RWPE2 (cell line): ENCODE data around the gene EFCAB8.

Experiments
- ATAC-seq: fragments of 200-7000 bp; cut with Tn5 transposase; 3 replicates; pipeline ENCODE4 v1.9.1; 2021; ENCODE audit warnings: low read depth
- DNase-seq: peaks from one replicate; pipeline ENCODE4 v3.0.0-alpha.2; 2020; ENCODE audit warnings: low spot score
- H3K27ac ChIP-seq: fragments of 450-650 bp; 2 replicates; pipeline ENCODE4 v1.5.1; 2017; ENCODE audit warnings: mild to moderate bottlenecking; ENCODE audit not compliant: poor library complexity, severe bottlenecking
- H3K27me3 ChIP-seq: fragments of 250-450 bp; sonication (Bioruptor Pico); 2 replicates; pipeline ENCODE4 v1.5.1; 2021; ENCODE audit warnings: mild to moderate bottlenecking, moderate library complexity; ENCODE audit not compliant: insufficient read depth, poor library complexity, severe bottlenecking
- H3K36me3 ChIP-seq: fragments of 250-450 bp; sonication (Bioruptor Pico); 2 replicates; pipeline ENCODE4 v1.5.1; 2020; ENCODE audit warnings: low read depth, mild to moderate bottlenecking, moderate library complexity
- H3K4me1 ChIP-seq: fragments of 250-450 bp; sonication (Bioruptor Pico); 2 replicates; pipeline ENCODE4 v1.5.1; 2021; ENCODE audit warnings: mild to moderate bottlenecking, moderate library complexity; ENCODE audit not compliant: insufficient read depth, poor library complexity, severe bottlenecking
- H3K4me3 ChIP-seq: fragments of 250-450 bp; sonication (Bioruptor Pico); 2 replicates; pipeline ENCODE4 v1.5.1; 2021; ENCODE audit warnings: mild to moderate bottlenecking, moderate library complexity; ENCODE audit not compliant: severe bottlenecking
- H3K9me3 ChIP-seq: fragments of 250-450 bp; sonication (Bioruptor Pico); 2 replicates; pipeline ENCODE4 v1.5.1; 2021; ENCODE audit warnings: mild to moderate bottlenecking, moderate library complexity; ENCODE audit not compliant: severe bottlenecking
- CTCF ChIP-seq: fragments of 450-650 bp; IDR thresholded peaks from one replicate; pipeline ENCODE4 v1.5.1; 2017; ENCODE audit warnings: mild to moderate bottlenecking, moderate library complexity; ENCODE audit not compliant: poor library complexity, severe bottlenecking

EFCAB8 gene

GRCh38 chr20:32891926-32892660 is 33.4 kb downstream of the EFCAB8 start:
- peak; percentile 63 for DNase-seq
- no peak for ATAC-seq
- Histone ChIP-seq H3K4me1 (no peaks in the 10 kb centered on the region), H3K9me3 (no peaks in the 10 kb centered on the region), H3K27me3 (no peaks in the 10 kb centered on the region), H3K36me3 (no peaks in the 10 kb centered on the region), H3K27ac (no peak overlapping the region), H3K4me3 (no peak overlapping the region)
- no peak for TF ChIP-seq CTCF

GRCh38 chr20:32893263-32894025 is 34.7 kb downstream of the EFCAB8 start:
- Histone ChIP-seq H3K27me3 (no peaks in the 10 kb centered on the region), H3K4me1 (no peaks in the 10 kb centered on the region), H3K4me3 (no peak overlapping the region), H3K9me3 (no peaks in the 10 kb centered on the region), H3K27ac (no peak overlapping the region), H3K36me3 (no peaks in the 10 kb centered on the region)
- ATAC-seq (no peak), DNase-seq (peak; percentile 70)
- TF ChIP-seq CTCF = no peak

- H3K4me3 ChIP-seq = no peak overlapping the region
- peak; percentile 28 for ATAC-seq
- no peaks in the 10 kb centered on the region for H3K4me1 ChIP-seq
- peak; percentile 44 for TF ChIP-seq CTCF
- H3K36me3 ChIP-seq = no peaks in the 10 kb centered on the region
- no peaks in the 10 kb centered on the region for H3K9me3 ChIP-seq
- H3K27me3 ChIP-seq = no peaks in the 10 kb centered on the region
- peak; percentile 78 for DNase-seq
- no peak overlapping the region for H3K27ac ChIP-seq
Observed at GRCh38 chr20:32894026-32894483, 35.3 kb downstream of the EFCAB8 start.

GRCh38 chr20:32894711-32895355 is 36.1 kb downstream of the EFCAB8 start:
- Histone ChIP-seq H3K4me3 (no peak overlapping the region), H3K4me1 (no peaks in the 10 kb centered on the region), H3K9me3 (no peaks in the 10 kb centered on the region), H3K27ac (no peak overlapping the region), H3K36me3 (no peaks in the 10 kb centered on the region), H3K27me3 (no peaks in the 10 kb centered on the region)
- TF ChIP-seq CTCF = no peak
- ATAC-seq (peak; percentile 7; the same call in 1 of the 3 replicates), DNase-seq (peak; percentile 77)
